Activated gamma-delta T cell (primary cell): ENCODE data around the gene HIBADH.

Experiments used
- DNase-seq: peaks from one replicate; lab custom pipeline; 2025; lab: John Stamatoyannopoulos, UW

The HIBADH gene

GRCh38 chr7:27635728-27636127 is 27.0 kb downstream of the HIBADH start:
- DNase-seq, result no peak

- no peak for DNase-seq
Observed at GRCh38 chr7:27634671-27635493, 27.8 kb downstream of the HIBADH start.

- no peak for DNase-seq
Observed at GRCh38 chr7:27633062-27633461, 29.6 kb downstream of the HIBADH start.

- DNase-seq, result no peak
Observed at GRCh38 chr7:27631391-27631790, 31.3 kb downstream of the HIBADH start.

- no peak for DNase-seq
Observed at GRCh38 chr7:27627146-27627545, 35.5 kb downstream of the HIBADH start.

GRCh38 chr7:27619492-27619891 is 43.2 kb downstream of the HIBADH start:
- no peak for DNase-seq

GRCh38 chr7:27617651-27618381 is 44.9 kb downstream of the HIBADH start:
- no peak for DNase-seq

GRCh38 chr7:27616914-27617548 is 45.7 kb downstream of the HIBADH start:
- no peak for DNase-seq

GRCh38 chr7:27616186-27616491 is 46.5 kb downstream of the HIBADH start:
- DNase-seq, result no peak

- DNase-seq, result no peak
Observed at GRCh38 chr7:27615420-27616185, 47.1 kb downstream of the HIBADH start.

GRCh38 chr7:27614095-27614494 is 48.6 kb downstream of the HIBADH start:
- DNase-seq, result no peak

GRCh38 chr7:27611059-27611458 is 51.6 kb downstream of the HIBADH start:
- DNase-seq, result no peak

GRCh38 chr7:27608776-27609495 is 53.7 kb downstream of the HIBADH start:
- no peak for DNase-seq

GRCh38 chr7:27607210-27607606 is 55.5 kb downstream of the HIBADH start:
- no peak for DNase-seq

- no peak for DNase-seq
Observed at GRCh38 chr7:27606270-27607209, 56.1 kb downstream of the HIBADH start.

GRCh38 chr7:27605689-27606269 is 56.9 kb downstream of the HIBADH start:
- DNase-seq, result no peak

- DNase-seq, result no peak
Observed at GRCh38 chr7:27605283-27605682, 57.4 kb downstream of the HIBADH start.

GRCh38 chr7:27603813-27604212 is 58.9 kb downstream of the HIBADH start:
- no peak for DNase-seq

GRCh38 chr7:27602766-27603165 is 59.9 kb downstream of the HIBADH start:
- no peak for DNase-seq

GRCh38 chr7:27601217-27601616 is 61.5 kb downstream of the HIBADH start:
- DNase-seq, result no peak
